Measurements from ENCODE around the gene MYBL2.

GRCh38 chr20:43731927-43732326, 65.0 kb downstream of the MYBL2 start:
- TF ChIP-seq POLR2AphosphoS5 (IDR thresholded peaks at IDR 0.05; ENCODE audit: low read depth, low read length) (no peak), TCF7L2 (IDR thresholded peaks at IDR 0.05; ENCODE audit: low read depth, low read length) (no peak), CTCF (IDR thresholded peaks at IDR 0.05) (no peak), REST (IDR thresholded peaks at IDR 0.05; ENCODE audit: insufficient read depth in 1 of 2, low read depth in 2 of 2, low read length in 1 of 2) (no peak), SIN3A (IDR thresholded peaks at IDR 0.05; ENCODE audit: borderline replicate concordance, insufficient read depth, low read depth, low read length) (no peak)
